HG03135 (cell line): ENCODE measurements around the gene CYREN.
"Not testable (repeated sequence)": the region's sequence is repeated elsewhere in the genome, so short reads cannot be mapped to it uniquely, and the experiment has no call there.

Experiments used
- ATAC-seq: cut with Tn5 transposase; IDR thresholded peaks from one replicate; pipeline ENCODE4 v1.9.1; 2021; ENCODE audit warnings: mild to moderate bottlenecking, moderate library complexity; ENCODE audit not compliant: unreplicated experiment

Gene CYREN

DNA sequence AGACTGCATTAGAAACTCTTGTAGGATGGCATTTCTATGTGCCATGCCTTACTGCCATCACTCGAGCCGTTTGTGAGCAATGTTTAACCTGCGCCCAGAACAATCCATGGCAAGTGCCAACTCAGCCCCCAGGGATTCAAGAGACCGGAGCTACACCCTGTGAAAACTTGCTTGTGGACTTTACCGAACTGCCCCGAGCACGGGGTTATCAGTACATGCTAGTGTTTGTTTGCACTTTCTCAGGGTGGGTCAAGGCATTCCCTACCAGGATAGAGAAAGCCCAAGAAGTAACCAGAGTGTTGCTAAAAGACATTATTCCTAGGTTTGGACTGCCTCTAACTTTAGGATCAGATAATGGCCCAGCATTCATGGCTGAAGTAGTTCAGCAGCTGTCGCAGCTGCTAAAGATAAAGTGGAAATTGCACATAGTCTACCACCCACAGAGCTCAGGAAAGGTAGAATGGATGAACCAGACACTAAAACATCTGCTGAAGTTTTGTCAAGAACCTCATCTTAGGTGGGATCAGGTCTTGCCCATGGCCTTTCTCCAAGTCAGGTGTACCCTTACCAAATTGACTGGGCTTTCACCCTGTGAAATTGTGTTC is 8.9 kb upstream of the CYREN start:
- no peak for ATAC-seq

DNA sequence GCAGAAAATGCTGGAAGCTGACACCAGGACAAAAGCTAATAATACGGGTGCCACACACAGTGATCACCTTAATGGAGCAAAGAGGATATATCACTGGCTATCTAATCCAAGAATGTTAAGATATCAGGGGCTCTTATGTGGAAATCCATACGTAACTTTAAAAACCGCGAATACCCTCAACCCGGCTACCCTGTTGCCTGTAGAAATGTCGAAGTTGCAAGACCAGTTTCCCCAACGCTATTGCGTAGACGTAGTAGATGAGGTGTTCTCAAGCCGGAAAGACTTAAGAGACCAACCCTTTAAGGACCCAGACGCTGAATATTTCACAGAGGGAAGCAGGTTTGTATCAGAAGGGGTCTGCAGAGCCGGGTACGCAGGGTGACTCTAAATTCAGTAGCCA is 7.9 kb upstream of the CYREN start:
- ATAC-seq, result no peak

DNA sequence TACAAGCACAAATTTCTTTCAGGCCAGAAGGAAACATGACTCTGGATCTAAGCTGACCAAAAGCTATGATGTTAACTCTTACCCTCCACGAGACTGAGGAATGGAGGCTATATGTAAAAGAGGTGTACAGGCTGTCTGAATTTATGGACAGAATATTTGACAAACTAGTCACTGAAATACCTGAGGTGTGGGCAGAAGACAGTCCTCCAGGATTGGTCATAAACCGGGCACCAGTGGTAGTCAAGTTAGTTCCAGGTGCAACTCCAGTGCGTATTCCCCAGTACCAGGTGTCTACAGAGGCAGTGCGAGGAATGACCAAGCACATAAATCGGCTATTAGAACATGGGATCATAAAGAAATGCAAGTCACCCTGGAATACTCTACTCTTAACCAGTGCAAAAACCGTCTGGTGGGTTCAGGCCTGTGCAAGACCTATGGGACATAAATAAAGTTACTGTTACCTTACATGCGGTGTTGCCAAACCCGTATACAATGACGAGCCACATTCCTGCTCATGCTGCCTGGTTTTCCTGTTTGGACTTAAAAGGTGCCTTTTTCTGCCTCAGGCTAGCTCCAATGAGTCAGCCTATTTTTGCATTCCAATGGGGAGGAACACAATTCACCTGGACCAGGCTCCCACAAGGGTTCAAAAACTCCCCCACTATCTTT is 6.7 kb upstream of the CYREN start:
- ATAC-seq, result no peak

DNA sequence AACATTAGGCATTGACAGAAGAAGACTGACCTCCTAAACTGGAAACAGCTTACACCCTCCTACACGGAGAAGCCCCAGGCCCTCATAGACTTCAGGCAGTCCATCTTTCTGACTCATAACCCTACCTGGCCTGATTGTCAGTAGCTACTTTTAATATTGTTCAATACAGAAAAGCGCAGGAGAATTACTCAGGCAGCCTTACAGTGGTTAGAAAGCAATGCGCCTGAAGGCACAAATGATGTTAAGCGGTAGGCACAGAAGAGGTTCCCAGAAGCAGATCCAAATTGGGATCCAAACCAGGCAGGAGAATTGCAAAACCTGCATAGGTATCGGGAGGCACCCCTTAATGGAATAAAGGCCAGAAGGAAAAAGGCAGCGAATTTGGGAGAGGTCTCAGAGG is 5.4 kb upstream of the CYREN start:
- ATAC-seq, result no peak

DNA sequence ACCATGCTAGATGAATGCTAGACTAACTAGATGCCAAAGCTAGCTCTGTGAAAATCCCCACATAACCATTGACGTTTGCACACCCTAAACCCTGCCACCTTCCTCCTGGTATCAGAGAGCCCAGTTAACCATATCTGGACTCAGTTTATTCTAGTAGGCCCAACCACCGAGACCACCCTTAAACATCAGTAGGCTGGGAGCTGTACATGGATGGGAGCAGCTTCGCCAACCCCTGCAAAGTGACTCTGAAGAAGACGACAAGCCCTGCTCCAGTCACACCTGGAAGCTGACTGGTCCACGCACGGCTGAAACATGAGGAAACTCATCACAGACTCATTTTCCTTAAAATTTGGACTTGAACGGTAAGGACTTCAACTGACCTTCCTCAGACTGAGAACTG is 4.4 kb upstream of the CYREN start:
- ATAC-seq, result no peak

DNA sequence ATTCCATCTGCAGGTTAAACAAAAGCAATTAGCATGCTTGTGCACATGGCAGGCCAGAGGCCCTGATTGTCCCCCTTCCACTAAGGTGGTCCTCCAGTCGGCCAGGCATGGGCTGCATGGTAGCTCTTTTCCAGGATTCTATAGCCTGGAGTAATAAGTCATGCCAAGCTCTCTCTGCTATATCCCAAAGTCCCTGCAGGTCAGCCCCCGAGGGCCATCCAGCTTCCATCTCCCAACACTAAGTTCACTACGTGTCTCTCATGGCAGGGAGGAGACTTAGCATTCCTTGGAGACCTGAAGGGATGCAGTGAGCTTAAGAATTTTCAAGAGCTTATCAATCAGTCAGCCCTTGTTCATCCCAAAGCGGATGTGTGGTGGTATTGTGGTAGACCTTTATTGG is 3.4 kb upstream of the CYREN start:
- ATAC-seq, result not testable (repeated sequence)

DNA sequence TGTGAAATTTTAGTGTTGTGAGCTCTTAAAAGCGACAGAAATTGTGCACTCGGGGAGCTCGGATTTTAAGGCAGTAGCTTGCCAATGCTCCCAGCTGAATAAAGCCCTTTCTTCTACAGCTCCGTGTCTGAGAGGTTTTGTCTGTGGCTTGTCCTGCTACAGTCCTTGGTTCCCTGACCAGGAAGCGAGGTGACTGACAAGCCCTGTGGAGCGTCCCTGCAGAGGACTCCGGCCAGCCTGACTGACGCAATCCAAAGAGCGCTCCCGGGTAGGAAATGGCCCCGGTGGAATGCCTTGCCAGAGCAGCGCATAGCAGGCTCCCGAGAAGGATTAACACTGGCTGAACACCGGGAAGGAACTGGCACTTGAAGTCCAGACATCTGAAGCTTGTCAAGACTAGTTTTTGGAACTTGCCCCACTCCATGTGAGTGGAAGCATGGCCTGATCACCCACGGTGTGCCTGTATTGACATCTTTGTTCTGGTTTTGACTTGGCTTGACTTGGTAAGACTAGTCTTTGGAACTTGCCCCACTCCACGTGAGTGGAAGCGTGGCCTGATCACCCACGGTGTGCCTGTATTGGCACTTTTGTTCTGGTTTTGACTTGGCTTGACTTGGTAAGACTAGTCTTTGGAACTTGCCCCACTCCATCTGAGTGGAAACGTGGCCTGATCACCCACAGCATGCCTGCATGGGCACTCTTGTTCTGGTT is 1.2 kb upstream of the CYREN start:
- ATAC-seq, result not testable (repeated sequence)

DNA sequence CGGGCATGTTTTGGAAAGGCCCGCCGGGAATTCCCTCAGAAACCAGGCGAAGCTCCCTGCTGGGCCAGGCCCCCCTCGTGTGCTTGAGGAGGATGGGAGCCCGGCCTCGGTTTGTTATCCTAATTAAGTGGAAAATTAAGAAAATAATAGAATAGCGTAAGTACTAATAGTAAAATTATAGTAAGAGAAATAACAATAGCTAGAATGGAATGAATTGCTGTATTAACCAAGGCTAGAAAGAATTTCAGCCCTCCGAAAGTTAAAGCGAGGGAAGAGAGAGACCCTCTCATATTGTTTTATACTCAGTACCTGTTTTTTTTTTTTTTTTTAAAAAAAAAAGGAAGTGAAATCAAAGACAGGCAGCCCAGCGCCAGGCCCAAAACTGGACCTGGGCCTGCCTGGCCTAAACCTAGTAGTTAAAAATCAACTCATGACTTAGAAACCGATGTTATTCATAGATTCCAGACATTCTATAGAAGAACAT is 533 bp upstream of the CYREN start:
- peak; percentile 38 for ATAC-seq

DNA sequence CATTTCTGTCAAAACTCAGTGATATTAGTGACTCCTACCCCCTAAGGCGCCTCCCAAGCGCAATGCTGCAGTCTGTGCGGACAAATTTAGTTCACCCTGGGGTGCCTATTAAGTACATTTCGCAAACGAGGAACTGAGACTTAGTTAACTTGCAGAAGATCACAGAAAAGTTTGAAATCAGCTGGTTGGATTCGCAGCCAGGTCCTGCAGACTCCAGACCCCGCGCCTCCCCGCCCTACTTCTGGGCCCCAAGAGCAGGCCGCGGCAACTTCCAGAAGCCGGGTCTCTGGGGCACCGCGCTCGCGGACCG is 588 bp downstream of the CYREN start:
- no peak for ATAC-seq

DNA sequence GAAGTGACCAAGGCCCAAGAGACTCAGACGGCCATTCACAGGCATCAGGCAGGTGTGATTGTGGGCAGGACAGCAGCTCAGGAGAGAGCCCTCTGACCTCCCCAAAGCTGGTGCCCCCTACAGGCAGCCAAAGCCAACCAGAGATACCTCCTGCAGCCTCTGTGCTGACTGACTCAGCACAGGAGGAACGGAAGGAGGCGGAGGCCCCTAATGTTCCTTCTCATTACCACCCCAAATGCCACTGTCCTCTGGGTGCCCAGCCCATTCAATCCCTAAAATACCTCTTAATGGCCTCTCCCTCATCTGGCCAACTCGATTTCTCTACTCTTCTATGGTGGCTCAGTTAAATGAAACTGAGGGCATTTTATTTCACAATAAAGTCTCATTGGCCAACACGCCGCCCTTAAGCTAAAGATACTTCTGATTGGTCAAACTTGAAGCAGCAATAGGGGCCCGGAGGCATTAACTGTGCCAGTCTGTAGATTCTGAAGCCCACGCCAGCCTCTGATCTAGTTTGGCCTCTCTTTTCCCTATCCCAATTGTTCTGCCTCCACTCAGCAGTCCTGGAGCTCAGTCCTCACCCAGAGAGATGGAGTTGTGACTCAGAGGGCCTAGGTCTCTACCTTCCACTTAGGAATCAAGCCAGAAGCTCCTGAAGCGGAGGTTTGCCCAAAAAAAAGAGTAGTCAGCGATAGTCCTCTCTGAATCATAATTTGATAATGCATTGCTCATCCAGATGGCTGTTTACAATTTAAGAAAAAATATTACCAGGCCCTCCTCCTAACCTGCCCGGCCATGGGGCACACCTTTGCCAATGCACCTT is 1.2 kb downstream of the CYREN start:
- peak; percentile 39 for ATAC-seq

DNA sequence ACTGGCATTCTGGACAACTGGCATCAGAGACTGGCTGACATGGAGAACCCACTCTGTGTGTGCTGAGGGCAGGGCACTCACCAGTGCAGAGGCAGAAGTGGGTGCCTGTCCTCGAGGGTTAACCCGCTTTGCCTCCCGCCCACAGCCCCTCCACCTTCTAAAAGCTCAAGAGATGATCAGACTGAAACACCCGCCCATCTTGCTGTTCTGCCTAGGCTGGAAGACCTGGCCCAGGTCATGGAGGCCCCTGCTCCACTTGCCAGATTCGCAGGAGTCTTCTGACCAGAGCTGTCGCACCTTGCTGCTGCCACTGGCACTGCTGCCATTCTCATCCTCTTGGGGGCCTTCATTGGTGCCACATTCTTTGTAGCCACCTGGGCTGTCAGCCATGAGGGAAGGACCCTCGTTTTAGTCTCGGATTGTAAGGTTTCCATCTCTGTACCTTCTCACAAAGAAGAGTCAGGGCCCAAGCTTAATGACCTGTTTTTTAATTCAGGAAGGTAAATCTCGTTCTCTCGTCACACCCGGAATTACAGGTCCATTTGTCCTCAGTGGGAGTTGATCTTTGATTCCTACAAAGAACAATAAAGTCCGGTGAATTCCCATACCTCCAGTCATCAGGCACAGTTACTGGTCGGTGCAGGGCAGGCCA is 1.9 kb downstream of the CYREN start:
- ATAC-seq, result no peak

DNA sequence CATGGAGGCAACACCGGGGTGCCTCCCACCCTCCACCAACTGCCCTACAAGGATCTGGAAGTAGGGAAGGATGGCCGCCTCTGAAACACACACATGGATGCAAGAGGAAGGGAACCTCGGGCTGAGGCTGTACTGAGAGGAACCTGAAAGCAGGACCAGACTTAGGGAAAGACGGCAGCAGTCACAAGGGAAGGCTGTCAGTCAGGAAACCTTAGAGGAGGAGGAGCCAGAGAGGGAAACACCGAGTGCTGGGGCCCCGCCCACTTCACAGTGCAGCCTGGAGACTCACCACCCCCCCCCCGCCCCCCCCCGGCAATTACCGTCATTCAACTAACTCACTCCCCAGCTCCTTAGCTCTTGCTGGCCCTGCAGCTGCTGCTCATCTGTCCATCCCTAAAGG is 2.5 kb downstream of the CYREN start:
- no peak for ATAC-seq

DNA sequence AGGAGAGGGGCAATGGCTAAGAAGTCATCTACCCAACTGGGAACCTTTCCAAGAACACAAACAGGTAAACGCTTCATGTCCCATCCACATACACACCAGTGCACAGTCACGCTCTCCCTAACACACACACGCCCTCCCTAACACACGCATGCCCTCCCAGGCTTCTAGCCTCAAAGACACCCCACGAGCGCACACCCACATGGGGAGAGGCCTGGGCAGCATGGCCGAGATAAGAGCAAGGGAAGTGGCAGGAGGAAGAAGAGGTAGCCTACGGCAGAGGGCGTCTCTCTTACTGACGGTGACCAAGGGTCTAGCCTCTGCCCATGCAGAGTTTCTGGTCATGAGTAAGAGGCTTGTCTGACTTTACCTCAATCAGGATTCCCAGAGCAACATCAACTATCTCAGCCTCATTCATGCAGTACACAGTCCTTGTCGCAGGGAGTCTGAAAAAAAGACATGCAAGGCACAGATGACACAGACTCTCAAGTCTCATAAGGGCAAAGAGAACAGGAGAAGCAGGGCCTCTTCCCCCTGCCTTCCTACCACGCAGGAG is 3.1 kb downstream of the CYREN start:
- no peak for ATAC-seq

DNA sequence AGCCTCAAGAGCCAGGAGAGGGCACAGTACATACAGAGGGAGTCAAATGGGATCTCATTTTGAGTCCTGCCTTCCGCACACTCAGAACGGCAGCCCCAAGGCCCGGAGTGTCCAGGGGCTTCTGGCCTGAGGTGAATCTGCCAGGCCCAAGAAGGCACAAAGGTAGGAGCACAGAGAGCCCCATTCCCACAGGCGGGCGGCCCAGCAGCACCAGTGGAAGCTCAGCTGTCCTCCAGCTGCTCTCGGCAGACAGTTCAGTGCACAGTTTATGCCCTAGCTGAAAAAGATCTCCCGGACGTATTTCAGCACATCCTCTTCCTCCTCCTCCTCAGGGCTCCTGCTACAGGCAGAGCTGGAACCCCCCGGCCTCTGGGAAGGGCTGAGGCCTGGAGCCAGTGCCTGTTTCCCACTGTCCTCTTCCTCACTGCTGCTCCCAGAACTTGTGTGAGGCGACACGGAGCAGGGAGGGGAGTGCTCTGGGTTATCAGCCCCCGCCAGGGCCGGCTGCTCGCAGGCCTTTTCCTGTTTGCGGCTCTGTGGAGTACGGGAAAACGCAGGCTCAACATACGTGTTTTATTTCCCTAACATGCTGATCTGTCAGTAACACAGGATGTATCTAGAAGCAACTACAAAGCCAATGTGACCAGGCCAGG is 4.0 kb downstream of the CYREN start:
- no peak for ATAC-seq

DNA sequence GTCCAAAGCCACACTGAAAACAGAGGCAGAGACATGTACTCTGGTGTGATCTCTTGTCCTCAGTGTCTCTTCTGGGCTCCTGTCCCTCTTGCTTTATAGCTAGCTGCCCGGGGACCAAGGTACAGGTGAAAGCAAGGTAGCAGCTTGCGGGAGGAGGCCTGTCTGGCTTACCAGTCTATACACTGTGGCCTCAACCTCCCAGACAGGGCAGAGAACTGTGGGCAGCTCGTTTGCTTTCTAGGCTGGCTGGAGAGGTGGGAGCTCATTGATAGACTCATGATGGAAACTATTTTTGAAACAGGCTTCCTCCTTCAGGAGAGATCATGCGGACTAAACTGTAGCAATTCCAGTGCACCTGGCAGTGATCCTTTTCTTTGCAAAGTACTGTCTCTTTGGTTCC is 4.6 kb downstream of the CYREN start:
- ATAC-seq, result no peak

DNA sequence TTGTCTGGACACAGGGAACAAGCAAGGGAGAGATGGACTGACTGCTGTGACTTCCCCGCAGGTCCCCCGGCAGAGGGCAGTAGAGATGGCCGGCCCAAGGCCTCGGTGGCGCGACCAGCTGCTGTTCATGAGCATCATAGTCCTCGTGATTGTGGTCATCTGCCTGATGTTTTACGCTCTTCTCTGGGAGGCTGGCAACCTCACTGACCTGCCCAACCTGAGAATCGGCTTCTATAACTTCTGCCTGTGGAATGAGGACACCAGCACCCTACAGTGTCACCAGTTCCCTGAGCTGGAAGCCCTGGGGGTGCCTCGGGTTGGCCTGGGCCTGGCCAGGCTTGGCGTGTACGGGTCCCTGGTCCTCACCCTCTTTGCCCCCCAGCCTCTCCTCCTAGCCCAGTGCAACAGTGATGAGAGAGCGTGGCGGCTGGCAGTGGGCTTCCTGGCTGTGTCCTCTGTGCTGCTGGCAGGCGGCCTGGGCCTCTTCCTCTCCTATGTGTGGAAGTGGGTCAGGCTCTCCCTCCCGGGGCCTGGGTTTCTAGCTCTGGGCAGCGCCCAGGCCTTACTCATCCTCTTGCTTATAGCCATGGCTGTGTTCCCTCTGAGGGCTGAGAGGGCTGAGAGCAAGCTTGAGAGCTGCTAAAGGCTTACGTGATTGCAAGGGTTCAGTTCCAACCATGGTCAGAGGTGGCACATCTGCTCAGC is 6.0 kb downstream of the CYREN start:
- no peak for ATAC-seq

DNA sequence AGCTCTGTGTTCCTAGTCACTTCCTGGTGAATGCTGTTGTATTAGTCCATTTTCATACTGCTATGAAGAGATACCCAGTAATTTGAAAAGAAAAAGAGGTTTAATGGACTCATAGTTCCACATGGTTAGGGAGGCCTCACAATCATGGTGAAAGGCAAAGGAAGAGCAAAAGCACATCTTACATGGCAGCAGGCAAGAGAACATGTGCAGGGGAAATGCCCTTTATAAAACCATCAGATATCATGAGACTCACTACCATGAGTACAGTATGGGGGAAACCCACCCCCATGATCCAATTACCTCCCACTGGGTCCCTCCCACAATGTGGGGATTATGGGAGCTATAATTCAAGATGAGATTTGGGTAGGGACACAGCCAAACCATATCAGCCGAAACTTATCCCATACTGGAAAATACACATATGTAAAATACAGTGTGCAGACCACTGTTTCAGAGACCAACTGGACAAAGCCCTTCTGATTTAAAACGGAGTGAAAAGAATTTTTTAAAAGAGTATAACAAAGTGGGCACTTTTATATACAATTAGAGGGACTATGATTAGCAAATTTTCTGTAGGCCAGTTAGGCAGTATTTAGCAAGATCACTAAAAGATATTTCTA is 8.0 kb downstream of the CYREN start:
- no peak for ATAC-seq

DNA sequence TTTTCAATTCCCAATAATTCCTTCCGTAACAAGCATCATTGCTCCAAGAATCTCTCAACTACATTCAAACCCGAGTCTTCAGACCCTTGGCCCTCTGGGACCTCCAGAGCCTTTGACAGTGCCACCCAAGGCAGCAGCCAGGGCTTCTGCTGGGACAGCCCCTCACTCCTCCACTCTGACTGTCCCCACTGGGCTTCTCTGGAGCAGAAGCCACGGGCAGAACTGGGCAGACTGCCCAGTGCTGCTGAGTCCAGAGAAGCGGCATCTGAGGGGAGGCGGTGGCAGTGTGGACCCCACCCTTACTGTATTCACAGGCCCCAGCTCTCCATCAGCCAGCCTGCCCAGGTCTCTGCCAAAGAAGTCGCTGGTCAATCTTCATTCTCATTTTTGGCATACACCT is 8.8 kb downstream of the CYREN start:
- ATAC-seq, result no peak
